Activated T-cell treated with anti-CD3 and anti-CD28 coated beads for 1 hour (primary cell): ENCODE results near the gene SPECC1.
"Not testable (repeated sequence)": the region's sequence is repeated elsewhere in the genome, so short reads cannot be mapped to it uniquely, and the experiment has no call there.

Experiments
- DNase-seq: peaks from one replicate; pipeline ENCODE4 v3.0.0-alpha.2; 2020; ENCODE audit warnings: low read depth

Gene SPECC1

DNA sequence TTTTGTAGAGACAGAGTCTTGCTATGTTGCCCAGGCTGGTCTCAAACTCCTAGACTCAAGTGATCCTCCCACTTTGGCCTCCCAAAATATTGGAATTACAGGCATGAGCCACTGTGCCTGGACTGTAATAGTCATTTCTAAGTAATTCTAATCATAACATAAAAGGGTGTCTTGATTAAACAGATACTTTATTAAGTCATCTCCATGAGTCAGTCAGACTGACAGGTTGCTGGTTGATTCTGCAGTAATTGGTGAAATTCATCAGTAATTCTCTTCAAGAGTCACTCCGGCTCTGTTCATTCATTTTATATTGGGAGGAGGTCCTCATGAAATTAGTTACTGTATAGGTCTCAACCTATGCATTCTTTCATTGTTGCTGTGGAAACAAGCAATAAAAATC is 85.6 kb downstream of the SPECC1 start:
- DNase-seq = no peak

DNA sequence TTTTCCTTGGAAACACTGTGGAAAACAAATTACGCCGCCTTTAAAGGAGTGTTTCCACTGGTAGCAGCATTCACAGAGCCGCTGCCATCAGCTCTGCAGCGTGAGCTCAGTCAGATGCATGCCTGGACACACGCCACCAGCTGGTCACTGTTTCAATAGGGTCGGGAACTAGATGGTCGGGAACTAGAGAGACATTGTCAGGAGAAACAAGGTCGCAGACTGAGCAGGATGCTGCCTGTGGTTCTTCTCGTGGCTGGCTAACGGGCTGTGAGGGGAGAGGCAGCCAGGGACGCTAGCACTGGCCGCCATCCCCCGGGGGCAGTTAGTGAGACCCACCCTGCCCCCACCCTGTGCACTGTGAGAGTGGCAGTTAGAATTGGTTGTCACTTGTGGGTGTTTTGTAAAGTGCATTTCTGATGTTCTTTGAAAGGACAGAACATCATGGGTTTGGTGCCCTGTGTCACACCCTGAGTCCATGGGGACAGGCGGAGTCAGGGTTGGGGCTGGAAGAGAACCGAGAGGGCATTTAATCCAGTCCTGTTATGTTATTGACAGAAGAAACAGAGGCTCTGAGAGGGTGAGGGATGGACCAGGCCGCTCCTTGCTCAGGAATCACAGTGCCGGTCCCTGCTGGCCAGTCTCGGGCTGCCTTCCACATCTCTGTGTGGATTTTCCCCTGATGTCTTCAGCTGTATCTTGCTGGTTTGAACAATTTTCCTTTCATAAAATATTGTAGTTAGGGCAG is 86.3 kb downstream of the SPECC1 start:
- DNase-seq = no peak

DNA sequence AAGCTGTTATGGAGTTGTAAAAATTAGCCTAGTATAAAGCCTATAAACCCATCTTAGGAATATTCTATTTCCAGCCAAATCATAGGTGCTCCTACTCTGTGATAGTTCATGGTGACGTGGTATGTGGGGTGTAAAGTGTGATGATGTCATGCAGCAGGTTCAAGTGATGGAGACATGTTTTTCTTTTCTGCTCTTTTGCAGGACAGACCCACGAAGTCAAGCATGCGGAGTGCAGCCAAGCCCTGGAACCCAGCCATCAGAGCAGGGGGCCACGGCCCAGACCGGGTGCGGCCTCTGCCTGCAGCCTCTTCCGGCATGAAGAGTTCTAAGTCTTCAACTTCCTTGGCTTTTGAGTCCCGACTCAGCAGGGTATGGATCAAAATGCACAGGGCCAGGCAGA is 87.3 kb downstream of the SPECC1 start:
- no peak for DNase-seq

DNA sequence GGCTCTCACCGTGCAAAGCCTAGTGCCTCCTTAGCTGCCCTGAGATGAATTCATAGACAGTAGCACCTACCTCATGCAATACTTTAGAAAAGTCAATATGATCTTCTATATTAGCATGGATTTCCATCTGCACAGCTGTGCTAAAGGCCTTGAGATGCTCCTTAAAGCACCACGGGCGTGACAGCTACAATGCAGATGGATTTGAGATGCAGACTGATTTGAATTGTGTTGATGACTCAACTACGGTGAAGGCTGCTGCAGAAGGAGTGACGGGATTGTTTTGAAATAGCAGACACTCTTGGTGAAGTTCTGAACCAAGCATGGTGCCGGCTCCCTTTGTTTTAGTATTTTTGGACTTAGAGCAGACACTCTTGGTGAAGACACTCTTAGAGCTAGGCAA is 88.2 kb downstream of the SPECC1 start:
- DNase-seq = no peak

DNA sequence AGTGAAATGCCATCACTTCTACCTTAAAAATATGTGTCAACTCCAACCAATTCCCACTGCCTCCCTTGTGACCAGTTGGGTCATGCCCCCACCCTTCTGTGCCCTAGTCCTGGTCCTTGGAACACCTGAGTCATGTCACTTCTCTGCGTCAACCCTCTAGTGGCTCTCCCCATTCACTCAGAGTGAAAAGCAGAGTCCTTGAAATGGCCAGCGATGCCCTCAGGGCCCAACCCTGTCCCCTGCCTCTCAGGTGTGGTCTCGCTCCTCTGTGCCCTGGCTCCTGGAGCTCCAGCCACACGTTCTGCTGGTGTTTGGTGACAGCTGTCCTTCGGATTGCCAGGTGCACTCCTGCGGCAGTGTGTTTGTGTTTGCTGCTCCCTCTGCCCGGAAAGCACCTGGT is 89.2 kb downstream of the SPECC1 start:
- no peak for DNase-seq

DNA sequence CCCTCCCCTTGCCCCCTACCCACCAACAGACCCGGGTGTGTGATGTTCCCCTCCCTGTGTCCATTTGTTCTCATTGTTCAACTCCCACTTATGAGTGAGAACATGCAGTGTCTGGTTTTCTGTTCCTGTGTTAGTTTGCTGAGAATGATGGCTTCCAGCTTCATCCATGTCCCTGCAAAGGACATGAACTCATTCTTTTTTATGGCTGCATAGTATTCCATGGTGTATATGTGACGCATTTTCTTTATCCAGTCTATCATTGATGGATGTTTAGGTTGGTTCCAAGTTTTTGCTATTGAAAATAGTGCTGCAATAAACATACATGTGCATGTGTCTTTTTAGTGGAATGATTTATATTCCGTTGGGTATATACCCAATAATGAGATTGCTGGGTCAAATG is 91.6 kb downstream of the SPECC1 start:
- DNase-seq = not testable (repeated sequence)

DNA sequence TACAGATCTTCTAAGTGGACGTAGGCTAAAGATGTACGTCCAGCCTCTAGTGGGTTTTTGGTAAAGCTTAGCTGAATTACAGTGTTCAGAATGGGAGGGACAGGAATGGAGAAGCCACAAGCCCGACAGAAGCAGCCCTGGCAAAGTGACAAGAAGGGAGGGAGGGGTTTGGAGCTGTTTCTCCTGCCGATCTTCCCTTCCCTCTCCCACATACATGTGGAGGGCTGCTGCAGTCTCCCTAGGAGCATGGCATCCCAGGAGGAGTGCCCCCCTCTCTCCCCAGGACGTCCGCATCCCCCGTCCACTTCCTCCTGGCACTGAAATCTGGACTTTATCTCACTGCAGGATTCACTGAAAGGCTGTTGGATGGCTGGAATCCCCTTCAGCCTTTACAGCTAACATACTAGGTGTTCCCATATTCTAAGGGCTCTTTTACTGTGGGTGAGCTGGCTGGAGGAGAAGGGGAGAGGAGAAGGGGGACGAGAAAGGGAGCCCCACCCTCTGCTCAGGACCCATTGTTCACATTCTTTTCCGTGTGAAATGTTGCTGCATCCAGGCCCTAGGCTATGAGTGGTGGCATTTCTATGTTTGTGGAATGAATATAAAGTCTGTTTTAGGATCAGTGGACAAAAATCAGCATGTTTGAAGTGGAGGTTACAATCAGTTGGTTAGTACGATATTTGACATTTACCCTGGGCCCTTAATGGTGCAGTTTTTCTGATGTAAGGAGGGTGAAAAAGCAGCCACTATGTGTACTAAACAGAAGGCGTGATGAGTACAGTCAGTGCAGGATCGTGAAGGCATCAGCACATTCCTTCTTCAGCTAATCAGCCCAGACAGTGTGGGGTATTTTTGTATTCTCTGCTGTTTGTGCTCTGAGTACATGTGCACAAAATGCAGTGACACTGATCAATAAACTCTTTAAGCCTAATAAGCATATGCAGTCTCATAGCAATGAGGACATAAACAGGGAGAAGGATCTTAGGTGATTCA is 94.6 kb downstream of the SPECC1 start:
- DNase-seq = no peak

DNA sequence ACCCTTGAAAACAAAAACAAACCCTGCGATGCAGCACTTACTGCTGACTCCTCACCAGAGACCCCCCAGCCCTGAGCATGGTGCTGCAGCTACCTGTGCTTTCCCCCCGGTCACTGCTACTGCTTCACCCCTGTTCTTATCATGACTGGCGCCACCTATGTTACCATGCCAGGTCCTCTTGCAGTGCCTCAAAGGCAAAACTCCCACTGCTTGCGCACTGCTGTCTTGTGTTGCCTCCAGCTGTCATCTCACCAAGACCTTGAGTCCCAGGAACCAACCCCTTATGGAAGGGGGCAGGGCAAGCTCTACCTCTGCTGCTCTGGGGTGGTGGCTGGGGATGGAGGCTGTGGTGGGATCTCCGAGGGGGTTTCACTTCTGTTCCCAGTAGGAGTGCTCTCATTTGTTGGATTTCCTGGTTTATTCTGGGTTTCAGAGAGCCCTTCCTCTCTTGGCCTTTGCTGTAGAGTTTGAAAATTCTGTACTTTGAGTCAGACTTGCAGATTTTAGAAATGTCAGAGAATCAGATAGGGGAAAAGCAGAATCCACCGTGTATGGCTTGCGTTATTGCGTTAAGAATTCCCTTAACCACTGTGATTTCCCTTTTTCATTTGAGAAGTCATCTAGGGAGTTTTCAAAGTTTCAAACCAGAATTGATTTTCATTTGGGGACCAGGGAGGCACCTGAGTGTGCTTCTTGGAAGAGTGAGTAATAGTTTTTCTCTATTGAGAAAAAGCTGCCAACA is 96.6 kb downstream of the SPECC1 start:
- no peak for DNase-seq

DNA sequence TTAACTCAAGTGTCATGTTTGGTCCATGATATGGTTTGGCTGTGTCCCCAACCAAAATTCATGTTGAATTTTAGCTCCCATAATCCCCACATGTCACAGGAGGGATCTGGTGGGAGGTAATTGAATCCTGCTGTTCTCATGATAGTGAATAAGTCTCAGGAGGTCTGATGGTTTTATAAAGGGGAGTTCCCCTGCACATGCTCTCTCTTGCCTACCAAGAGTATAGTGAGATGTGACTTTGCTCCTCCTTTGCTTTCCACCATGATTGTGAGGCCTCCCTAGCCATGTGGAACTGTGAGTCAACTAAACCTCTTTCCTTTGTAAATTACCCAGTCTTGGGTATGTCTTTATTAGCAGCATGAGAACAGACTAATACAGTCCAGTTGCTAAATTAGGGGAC is 97.3 kb downstream of the SPECC1 start:
- not testable (repeated sequence) for DNase-seq

DNA sequence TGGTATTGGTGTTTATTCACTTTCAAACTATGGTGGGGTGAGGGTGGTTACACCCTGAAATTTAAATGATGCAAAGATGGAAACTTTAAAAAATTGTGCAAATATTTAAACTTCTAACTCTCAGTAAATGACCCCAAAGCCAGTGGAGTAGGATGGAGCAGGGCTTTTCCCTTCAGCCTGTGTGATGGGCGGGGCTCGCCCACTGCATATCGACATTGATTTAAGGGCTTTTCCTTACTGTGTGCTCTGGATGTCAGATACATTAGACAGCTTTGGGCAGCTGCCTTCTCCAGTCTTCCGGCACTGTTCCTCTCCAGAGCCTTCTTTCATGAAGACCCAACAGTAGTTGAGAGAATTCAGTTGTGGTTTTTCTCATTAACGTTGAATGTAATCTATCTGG is 99.9 kb downstream of the SPECC1 start:
- no peak for DNase-seq

DNA sequence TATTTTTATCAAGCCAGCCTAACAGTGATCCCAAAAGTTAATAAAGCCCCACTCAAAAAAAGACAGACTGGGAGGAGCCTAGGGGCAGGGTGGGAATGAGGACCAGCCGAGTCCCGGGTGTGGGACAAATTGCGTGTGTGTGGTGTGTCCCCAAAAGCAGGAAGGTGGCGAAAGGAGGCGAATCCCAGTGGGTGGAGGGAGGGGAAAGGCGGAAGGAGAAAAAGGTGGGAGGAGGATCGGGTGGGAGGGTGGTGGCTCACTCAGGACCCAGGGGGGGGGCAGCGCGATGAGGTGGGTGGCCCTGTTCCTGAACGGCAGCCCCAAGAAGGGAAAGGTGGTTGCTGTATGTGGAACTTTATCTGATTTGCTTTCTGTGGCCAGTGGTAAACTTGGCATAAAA is 102.4 kb downstream of the SPECC1 start:
- DNase-seq = no peak

DNA sequence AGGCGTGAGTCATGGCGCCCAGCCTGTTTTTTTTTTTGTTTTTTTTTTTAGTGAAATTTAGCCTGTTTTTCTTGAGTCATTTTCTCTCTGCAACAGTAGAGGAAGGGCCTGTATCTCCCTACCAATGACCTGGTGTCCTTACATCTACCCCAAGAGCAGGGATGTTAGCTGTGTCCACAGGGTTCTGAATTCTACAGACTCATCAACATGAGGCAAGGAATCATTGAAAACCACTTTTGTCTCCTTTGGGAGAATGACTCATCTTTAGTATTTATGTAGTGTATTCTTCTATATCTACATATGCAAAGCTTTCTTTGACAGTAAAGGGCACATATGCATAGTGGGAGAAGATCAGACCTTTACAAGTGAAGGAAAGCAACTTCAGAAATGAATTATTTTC is 105.3 kb downstream of the SPECC1 start:
- DNase-seq = no peak

DNA sequence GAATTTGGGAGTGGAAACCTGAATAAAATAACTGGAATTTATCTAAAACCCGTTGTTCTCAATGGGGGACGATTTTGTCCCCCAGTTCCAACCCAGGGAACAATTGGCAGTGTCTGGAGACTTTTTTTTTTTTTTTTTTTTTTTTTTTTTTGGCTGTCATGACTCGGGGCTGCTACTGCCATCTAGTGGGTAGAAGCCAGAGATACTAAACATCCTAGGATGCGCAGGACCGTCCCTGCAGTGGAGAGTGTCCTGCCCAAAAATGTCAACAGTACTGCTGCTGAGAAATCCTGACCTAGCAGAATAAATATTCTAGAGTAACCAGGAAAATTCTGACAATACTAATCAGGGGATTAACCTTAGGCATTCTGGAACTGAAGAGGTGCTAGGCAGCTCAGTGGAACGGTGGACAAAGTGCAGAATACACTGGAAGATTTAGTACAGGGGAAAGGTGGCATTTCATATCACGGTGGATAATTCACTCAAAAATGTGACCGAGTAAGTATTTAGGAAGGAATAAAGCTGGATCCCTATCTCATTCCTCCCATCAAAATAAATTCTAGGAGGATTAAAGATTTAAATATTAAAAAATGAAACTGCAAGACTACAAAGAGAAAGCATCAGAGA is 107.6 kb downstream of the SPECC1 start:
- DNase-seq = peak; percentile 27

DNA sequence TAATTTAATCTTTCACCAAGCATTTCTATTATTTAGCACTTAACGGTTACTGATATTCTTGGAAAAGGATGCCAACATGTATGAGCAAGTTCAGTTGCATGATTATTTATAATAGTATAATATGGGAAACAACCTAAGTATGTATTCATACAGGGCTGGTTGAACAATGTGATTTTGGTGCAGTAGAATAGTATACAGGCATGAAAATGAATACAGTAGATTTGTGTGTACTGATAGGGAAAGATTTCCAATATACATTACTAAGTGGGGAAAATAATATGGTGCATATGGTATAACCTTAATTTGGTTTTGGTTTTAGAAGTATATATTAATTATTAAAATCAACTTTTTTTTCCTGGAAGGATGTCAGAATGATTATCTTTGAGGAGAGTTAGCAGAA is 109.1 kb downstream of the SPECC1 start:
- DNase-seq = no peak

DNA sequence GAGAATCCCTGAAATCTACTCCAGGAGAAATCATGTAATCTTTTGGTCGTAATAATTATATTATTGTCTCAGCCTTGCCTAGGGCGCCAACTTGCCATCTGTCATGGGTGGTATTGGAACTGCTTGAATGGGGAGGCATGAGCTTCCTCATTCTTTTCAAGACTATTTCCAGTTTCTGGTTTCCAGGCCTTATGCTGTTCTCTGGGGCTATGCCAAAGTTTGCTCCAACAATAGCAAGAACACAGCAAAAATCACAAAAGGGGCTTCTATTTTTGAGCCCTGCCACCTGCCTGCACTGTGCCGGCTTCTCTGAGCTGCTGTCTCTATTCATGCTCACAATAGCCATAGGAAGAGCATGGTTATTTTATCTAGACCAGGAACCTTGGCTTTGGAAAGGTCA is 111.7 kb downstream of the SPECC1 start:
- DNase-seq = no peak

DNA sequence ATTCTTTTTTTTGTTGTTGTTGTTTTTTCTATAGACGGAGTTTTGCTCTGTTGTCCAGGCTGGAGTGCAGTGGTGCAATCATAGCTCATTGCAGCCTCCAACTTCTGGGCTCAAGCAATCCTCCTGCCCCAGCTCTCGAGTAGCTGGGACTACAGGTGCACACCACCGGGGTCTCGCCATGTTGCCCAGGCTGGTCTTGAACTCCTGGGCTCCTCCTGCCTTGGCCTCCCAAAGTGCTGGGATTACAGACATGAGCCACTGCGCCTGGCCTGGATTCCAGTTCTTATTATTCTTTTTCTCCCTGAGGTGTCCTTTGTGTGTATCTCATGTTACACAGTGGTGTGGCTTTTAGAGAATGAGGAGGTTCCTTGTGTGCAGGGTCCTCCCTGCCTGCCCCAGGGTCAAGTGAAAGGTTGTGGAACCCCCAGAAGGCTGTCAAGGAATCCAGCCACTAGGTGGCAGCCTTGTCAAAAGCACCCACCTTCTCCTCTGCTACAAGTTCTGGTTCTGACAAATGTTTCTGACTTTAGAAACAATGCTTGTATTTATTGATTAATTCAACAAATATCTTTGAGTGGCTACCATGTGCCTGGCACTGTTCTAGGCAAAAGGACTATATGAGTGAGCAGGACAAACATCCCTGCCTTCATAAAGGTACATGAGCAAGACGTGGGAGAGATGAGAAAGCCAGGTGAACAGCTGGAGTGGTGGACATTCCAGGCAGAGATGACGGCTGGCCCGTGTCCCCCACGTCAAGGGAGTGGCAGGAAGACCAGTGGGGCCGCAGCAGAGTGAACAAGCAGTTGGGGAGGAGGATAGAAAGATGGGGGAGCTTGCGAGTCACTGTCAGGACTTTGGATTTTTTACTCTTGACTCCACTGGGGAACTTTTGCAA is 112.4 kb downstream of the SPECC1 start:
- peak; percentile 66 for DNase-seq

DNA sequence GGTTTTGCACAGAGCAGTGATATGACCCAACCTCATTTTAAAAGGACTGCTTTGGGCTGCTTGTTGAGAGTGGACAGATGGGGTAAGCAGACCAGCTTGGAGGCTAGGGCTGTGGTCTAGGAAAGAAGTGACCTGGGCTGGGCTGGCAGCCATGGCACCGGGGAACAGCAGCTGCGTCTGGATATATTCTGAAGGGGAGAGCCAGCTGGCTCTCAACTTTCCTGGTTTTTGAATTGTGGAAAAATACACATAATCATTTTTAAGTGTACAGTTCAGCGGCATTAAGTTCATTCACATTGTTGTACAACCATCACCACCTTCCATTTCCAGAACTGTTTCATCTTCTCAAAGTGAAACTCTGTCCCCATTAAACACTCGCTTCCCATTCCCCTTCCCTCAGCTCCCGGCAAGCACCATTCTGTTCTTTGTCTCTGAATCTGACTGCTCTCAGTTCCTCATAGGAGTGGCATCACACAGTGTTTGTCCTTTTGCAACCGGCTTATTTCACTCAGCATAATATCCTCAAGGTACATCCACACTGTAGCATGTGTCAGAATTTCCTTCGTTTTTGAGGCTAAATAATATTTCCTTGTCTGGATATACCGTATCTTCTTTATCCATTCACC is 113.2 kb downstream of the SPECC1 start:
- DNase-seq = no peak

DNA sequence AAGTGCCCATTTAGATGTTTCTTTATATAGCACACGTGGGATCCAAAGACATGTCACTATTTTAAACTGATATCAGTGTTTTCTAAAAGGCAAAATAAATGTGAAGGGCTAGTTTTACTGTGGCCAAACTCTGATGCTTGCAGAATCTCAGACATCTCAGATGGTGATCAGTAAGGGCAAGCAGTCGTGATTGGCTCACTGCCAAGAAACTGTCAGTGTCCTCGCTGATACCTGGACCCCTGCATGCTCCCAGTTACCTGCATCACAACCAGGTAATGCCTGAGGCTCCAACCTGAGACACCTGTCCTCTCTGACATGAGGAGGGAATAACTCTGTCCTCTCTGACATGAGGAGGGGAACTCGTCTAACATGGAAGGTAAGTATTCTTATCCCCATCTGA is 114.0 kb downstream of the SPECC1 start:
- no peak for DNase-seq

DNA sequence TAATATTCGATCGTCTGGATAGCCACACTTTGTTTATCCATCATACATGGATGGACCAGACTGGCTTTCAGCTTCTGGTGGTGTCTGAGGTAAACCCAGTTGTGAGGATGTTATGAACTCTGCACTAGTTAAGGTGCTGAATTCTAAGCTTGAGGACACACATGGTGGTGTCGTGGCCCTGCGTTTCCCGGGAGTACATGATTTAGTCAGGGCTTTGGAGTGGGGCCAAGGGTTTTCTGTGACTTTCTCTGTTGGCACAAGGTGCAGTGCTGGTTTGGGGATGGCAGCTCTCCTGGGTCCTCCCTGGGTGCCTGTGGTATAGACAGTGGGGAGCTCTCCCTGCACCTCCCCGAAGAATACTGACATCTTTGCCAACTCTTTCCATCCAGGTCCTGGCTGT is 116.6 kb downstream of the SPECC1 start:
- DNase-seq = no peak

DNA sequence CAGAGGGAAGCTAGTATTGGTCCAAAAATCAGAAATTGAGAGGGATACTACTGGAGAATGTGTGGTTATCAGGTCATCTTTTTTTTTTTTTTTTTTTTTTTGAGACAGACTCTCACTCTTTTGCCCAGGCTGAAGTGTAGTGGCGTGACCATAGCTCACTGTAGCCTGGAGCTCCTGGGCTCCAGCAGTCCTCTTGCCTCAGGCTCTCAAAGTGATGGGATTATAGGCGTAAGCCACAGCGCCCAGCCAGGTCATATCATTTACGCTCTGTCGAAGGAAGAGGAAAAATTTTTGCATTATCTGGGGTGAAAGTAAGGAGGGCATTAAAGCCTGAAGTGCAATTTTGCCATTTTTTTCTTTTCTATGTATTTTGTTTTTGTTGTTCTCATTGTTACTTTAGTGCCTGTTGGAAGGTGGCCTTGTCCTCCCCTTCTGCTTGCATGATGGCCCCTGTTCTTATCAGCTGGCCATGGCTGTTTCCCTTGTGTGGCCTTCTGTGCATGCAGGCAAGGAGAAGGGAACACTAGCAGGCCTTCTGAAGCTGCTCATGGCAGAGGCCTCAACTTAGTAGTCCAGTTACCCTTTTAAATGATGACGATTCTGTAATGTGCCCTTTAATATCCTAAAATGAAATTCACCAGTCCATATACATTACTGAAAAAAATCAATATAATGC is 118.3 kb downstream of the SPECC1 start:
- no peak for DNase-seq
